GM23338 (cell line): ENCODE results near the gene ATXN7L1. TPM values are rescaled to one million over a fixed set of nuclear protein-coding genes. Genes with fewer than 3 reads are reported as not detected.

Experiments
- ATAC-seq: fragments of 200-7000 bp; cut with Tn5 transposase; 3 replicates; pipeline ENCODE4 v1.9.1; 2020
- DNase-seq: peaks from one replicate; pipeline ENCODE4 v3.0.0-alpha.2; 2015; ENCODE audit warnings: low spot score
- H2AFZ ChIP-seq: fragments of 200-600 bp; sonication (generic); 2 replicates; pipeline ENCODE4 v1.8.0; 2016; ENCODE audit warnings: antibody characterized with exemption, mild to moderate bottlenecking, moderate library complexity
- H3F3A ChIP-seq: fragments of 200-600 bp; sonication (generic); replicated peaks from 2 replicates; pipeline ENCODE4 v1.8.0; 2017; ENCODE audit warnings: antibody characterized with exemption, mixed run types, low read depth
- H3K27ac ChIP-seq: fragments of 200-600 bp; sonication (generic); 2 replicates; pipeline ENCODE4 v1.6.1; 2016; ENCODE audit warnings: low read depth
- H3K27me3 ChIP-seq: fragments of 200-600 bp; sonication (generic); 2 replicates; pipeline ENCODE4 v1.8.0; 2016; ENCODE audit warnings: mild to moderate bottlenecking, mixed run types, moderate library complexity; ENCODE audit not compliant: insufficient read depth
- H3K36me3 ChIP-seq: fragments of 200-600 bp; sonication (generic); 2 replicates; pipeline ENCODE4 v1.8.0; 2016; ENCODE audit warnings: mild to moderate bottlenecking; ENCODE audit not compliant: insufficient read depth
- H3K4me1 ChIP-seq: fragments of 200-600 bp; sonication (generic); 2 replicates; pipeline ENCODE4 v1.8.0; 2016; ENCODE audit warnings: mild to moderate bottlenecking, moderate library complexity; ENCODE audit not compliant: insufficient read depth
- H3K4me2 ChIP-seq: fragments of 200-600 bp; sonication (generic); 2 replicates; pipeline ENCODE4 v1.7.1; 2017; ENCODE audit warnings: mixed run types
- H3K4me3 ChIP-seq: fragments of 200-600 bp; sonication (generic); 2 replicates; pipeline ENCODE4 v1.6.1; 2016; ENCODE audit warnings: mixed run types
- H3K79me2 ChIP-seq: fragments of 200-600 bp; sonication (generic); replicated peaks from 2 replicates; pipeline ENCODE4 v1.8.0; 2017; ENCODE audit warnings: mild to moderate bottlenecking; ENCODE audit not compliant: insufficient read depth
- H3K9me2 ChIP-seq: fragments of 200-600 bp; sonication (generic); 2 replicates; pipeline ENCODE4 v1.8.0; 2017; ENCODE audit not compliant: insufficient read depth
- H4K20me1 ChIP-seq: fragments of 200-600 bp; sonication (generic); replicated peaks from 2 replicates; pipeline ENCODE4 v1.8.0; 2017; ENCODE audit warnings: mild to moderate bottlenecking; ENCODE audit not compliant: insufficient read depth
- H3K27ac Mint-ChIP-seq: 2 replicates; pipeline ENCODE4 v1.8.0; 2020; ENCODE audit warnings: inconsistent platforms, mild to moderate bottlenecking, moderate library complexity, mixed read lengths
- H3K27me3 Mint-ChIP-seq: 3 replicates; pipeline ENCODE4 v1.8.0; 2022; ENCODE audit warnings: low read depth, mild to moderate bottlenecking, moderate library complexity, mixed read lengths, inconsistent platforms; ENCODE audit not compliant: insufficient read depth, poor library complexity
- H3K36me3 Mint-ChIP-seq: 3 replicates; pipeline ENCODE4 v1.8.0; 2021; ENCODE audit warnings: low read depth, mild to moderate bottlenecking, inconsistent platforms, moderate library complexity, mixed read lengths
- H3K4me1 Mint-ChIP-seq: 3 replicates; pipeline ENCODE4 v1.8.0; 2020; ENCODE audit warnings: mild to moderate bottlenecking, inconsistent platforms, mixed read lengths
- H3K4me3 Mint-ChIP-seq: 3 replicates; pipeline ENCODE4 v1.8.0; 2021; ENCODE audit warnings: moderate library complexity, mild to moderate bottlenecking, inconsistent platforms, mixed read lengths
- H3K9me3 Mint-ChIP-seq: 3 replicates; pipeline ENCODE4 v1.8.0; 2020; ENCODE audit warnings: moderate library complexity, mild to moderate bottlenecking, inconsistent platforms, mixed read lengths
- CREB1 ChIP-seq: fragments of 250-450 bp; sonication (Bioruptor Pico); IDR thresholded peaks from 2 replicates; pipeline ENCODE4 v1.5.0; 2020; ENCODE audit warnings: low read depth, mild to moderate bottlenecking, moderate library complexity
- EZH2 ChIP-seq: fragments of 200-600 bp; sonication (generic); IDR thresholded peaks from one replicate; pipeline ENCODE4 v1.8.0; 2017; ENCODE audit warnings: antibody characterized with exemption, mild to moderate bottlenecking, low read depth; ENCODE audit not compliant: unreplicated experiment
- JUNB ChIP-seq: IDR thresholded peaks from one replicate; pipeline ENCODE4 v1.6.1; 2016; ENCODE audit warnings: antibody characterized with exemption; ENCODE audit not compliant: unreplicated experiment
- NANOG ChIP-seq: IDR thresholded peaks from 2 replicates; pipeline ENCODE4 v1.6.1; 2016; ENCODE audit warnings: antibody characterized with exemption, borderline replicate concordance
- POLR2AphosphoS5 ChIP-seq: IDR thresholded peaks from 2 replicates; pipeline ENCODE4 v1.6.1; 2016; ENCODE audit warnings: antibody characterized with exemption, low read depth
- STAT1 ChIP-seq: IDR thresholded peaks from one replicate; pipeline ENCODE4 v1.6.1; 2016; ENCODE audit warnings: antibody characterized with exemption; ENCODE audit not compliant: unreplicated experiment
- ZNF331 ChIP-seq: fragments of 250-450 bp; sonication (Bioruptor Pico); IDR thresholded peaks from 2 replicates; pipeline ENCODE4 v1.5.0; 2020; ENCODE audit warnings: low read depth, mild to moderate bottlenecking, moderate library complexity
- polyA plus RNA-seq: library from polyadenylated mRNA; unstranded; fragments of >200 nt; fragmentation: Nextera tagmentation; extraction: Ambion mirVana; gene quantifications from 2 replicates; pipeline ENCODE4 v1.2.1, GENCODE V29; 2016
- total RNA-seq: library from RNA; depleted of rRNA; stranded (reverse); fragments of >200 nt; shearing (Covaris generic); gene quantifications from 2 replicates; pipeline ENCODE4 v1.2.3, GENCODE V29; 2014
- TF ChIP-seq, protein P1 (sequence below): fragments of 250-450 bp; sonication (Bioruptor Pico); IDR thresholded peaks from 2 replicates; pipeline ENCODE4 v1.5.0; 2020; ENCODE audit warnings: mild to moderate bottlenecking, moderate library complexity
- TF ChIP-seq, protein P2 (sequence below), 2 experiments: fragments of 200-600 bp in 1 of 2; sonication (generic) in 1 of 2; conservative IDR thresholded peaks; 2 replicates each; pipeline versions ENCODE4 v1.5.1 to v1.6.1; 2016 to 2017; ENCODE audit warnings: antibody characterized with exemption in 2 of 2, low read depth in 2 of 2, mild to moderate bottlenecking in 2 of 2, moderate library complexity in 1 of 2
- TF ChIP-seq, protein P3 (sequence below): IDR thresholded peaks from one replicate; pipeline ENCODE4 v1.6.1; 2018; ENCODE audit warnings: antibody characterized with exemption; ENCODE audit not compliant: unreplicated experiment

ATXN7L1 gene
- total and polyA plus RNA-seq, 2 experiments from 2014 or later: 22.8 to 29.8 TPM

DNA sequence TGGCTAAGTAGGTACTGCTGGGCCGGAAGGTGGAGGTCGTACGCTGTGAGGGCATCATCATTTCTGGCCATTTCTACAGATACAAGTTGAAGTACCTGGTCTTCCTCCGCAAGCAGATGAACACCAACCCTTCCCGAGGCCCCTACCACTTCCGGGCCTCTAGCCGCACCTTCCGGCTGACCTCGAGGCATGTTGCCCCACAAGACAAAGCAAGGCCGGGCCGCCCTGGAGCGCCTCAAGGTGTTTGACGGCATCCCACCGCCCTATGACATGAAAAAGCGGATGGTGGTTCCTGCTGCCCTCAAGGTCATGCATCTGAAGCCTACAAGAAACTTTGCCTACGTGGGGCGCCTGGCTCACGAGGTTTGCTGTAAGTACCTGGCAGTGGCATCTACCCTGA, 56.8 kb downstream of the ATXN7L1 start:
- no peak overlapping the region for H3K4me2 ChIP-seq
- H3K4me1 ChIP-seq: peaks cover 19% of the 10 kb centered on the region
- H4K20me1 ChIP-seq: no peaks in the 10 kb centered on the region; the same call in 1 of the 2 replicates
- TF ChIP-seq STAT1 (no peak), JUNB (no peak), ZNF331 (CRISPR knock-in tag) (no peak)
- TF ChIP-seq, protein P1, sequence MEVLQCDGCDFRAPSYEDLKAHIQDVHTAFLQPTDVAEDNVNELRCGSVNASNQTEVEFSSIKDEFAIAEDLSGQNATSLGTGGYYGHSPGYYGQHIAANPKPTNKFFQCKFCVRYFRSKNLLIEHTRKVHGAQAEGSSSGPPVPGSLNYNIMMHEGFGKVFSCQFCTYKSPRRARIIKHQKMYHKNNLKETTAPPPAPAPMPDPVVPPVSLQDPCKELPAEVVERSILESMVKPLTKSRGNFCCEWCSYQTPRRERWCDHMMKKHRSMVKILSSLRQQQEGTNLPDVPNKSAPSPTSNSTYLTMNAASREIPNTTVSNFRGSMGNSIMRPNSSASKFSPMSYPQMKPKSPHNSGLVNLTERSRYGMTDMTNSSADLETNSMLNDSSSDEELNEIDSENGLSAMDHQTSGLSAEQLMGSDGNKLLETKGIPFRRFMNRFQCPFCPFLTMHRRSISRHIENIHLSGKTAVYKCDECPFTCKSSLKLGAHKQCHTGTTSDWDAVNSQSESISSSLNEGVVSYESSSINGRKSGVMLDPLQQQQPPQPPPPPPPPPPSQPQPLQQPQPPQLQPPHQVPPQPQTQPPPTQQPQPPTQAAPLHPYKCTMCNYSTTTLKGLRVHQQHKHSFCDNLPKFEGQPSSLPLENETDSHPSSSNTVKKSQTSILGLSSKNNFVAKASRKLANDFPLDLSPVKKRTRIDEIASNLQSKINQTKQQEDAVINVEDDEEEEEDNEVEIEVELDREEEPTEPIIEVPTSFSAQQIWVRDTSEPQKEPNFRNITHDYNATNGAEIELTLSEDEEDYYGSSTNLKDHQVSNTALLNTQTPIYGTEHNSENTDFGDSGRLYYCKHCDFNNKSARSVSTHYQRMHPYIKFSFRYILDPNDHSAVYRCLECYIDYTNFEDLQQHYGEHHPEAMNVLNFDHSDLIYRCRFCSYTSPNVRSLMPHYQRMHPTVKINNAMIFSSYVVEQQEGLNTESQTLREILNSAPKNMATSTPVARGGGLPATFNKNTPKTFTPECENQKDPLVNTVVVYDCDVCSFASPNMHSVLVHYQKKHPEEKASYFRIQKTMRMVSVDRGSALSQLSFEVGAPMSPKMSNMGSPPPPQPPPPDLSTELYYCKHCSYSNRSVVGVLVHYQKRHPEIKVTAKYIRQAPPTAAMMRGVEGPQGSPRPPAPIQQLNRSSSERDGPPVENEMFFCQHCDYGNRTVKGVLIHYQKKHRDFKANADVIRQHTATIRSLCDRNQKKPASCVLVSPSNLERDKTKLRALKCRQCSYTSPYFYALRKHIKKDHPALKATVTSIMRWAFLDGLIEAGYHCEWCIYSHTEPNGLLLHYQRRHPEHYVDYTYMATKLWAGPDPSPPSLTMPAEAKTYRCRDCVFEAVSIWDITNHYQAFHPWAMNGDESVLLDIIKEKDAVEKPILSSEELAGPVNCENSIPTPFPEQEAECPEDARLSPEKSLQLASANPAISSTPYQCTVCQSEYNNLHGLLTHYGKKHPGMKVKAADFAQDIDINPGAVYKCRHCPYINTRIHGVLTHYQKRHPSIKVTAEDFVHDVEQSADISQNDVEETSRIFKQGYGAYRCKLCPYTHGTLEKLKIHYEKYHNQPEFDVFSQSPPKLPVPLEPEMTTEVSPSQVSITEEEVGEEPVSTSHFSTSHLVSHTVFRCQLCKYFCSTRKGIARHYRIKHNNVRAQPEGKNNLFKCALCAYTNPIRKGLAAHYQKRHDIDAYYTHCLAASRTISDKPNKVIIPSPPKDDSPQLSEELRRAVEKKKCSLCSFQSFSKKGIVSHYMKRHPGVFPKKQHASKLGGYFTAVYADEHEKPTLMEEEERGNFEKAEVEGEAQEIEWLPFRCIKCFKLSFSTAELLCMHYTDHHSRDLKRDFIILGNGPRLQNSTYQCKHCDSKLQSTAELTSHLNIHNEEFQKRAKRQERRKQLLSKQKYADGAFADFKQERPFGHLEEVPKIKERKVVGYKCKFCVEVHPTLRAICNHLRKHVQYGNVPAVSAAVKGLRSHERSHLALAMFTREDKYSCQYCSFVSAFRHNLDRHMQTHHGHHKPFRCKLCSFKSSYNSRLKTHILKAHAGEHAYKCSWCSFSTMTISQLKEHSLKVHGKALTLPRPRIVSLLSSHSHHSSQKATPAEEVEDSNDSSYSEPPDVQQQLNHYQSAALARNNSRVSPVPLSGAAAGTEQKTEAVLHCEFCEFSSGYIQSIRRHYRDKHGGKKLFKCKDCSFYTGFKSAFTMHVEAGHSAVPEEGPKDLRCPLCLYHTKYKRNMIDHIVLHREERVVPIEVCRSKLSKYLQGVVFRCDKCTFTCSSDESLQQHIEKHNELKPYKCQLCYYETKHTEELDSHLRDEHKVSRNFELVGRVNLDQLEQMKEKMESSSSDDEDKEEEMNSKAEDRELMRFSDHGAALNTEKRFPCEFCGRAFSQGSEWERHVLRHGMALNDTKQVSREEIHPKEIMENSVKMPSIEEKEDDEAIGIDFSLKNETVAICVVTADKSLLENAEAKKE: no peak
- no peaks in the 10 kb centered on the region for H3K27me3 ChIP-seq
- Mint-ChIP-seq H3K27me3 (peaks cover 2% of the 10 kb centered on the region), H3K27ac (no peak overlapping the region), H3K4me1 (peaks cover 38% of the 10 kb centered on the region), H3K9me3 (no peaks in the 10 kb centered on the region), H3K36me3 (peaks cover 14% of the 10 kb centered on the region), H3K4me3 (no peak overlapping the region)
- H3K27ac ChIP-seq: no peak overlapping the region
- no peak overlapping the region for H2AFZ ChIP-seq
- no peak overlapping the region for H3K4me3 ChIP-seq
- DNase-seq (no peak), ATAC-seq (no peak)
- no peaks in the 10 kb centered on the region for H3K36me3 ChIP-seq
- H3K79me2 ChIP-seq: peaks cover 8% of the 10 kb centered on the region
- peaks cover 5% of the 10 kb centered on the region for H3K9me2 ChIP-seq
- H3F3A ChIP-seq: no peaks in the 10 kb centered on the region

DNA sequence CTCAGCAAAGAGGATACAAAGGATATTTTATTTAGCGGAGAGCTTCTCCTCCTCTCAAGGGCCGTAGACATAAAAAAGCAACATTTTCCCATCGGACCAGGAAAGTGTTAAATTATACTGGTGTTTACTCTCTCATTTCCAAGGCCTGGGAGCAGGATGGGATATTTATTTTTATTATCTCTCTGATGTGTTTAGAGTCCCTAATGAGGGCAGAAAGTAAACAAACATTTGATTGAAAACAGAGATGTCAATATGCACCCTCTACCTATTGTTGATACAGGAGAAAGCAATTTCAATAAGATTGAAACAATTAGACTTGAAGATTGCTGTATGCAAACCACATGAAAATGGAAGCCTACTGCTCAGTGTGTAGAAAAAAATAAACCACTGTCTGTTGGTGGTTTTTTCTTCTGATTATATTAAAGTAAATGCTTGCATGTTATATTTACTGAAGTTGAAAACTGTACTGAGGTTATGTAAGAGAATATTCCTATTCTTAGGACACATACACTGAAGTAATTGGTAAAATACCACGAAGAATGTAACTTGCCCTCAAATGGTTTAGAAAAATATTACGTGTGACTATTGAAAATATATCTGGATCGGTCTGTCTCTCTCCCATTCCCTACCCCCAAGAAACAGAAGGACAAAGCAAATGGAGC, 59.3 kb downstream of the ATXN7L1 start:
- H3K4me3 ChIP-seq: no peak overlapping the region
- peaks cover 14% of the 10 kb centered on the region for H3K36me3 Mint-ChIP-seq
- no peak overlapping the region for H3K27ac Mint-ChIP-seq
- no peaks in the 10 kb centered on the region for H3F3A ChIP-seq
- H3K27me3 ChIP-seq: no peaks in the 10 kb centered on the region
- no peak overlapping the region for H3K4me2 ChIP-seq
- H2AFZ ChIP-seq: no peak overlapping the region
- TF ChIP-seq, protein P2, sequence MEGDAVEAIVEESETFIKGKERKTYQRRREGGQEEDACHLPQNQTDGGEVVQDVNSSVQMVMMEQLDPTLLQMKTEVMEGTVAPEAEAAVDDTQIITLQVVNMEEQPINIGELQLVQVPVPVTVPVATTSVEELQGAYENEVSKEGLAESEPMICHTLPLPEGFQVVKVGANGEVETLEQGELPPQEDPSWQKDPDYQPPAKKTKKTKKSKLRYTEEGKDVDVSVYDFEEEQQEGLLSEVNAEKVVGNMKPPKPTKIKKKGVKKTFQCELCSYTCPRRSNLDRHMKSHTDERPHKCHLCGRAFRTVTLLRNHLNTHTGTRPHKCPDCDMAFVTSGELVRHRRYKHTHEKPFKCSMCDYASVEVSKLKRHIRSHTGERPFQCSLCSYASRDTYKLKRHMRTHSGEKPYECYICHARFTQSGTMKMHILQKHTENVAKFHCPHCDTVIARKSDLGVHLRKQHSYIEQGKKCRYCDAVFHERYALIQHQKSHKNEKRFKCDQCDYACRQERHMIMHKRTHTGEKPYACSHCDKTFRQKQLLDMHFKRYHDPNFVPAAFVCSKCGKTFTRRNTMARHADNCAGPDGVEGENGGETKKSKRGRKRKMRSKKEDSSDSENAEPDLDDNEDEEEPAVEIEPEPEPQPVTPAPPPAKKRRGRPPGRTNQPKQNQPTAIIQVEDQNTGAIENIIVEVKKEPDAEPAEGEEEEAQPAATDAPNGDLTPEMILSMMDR (conservative IDR thresholded peaks at IDR 0.05; ENCODE audit: low read depth in 2 of 2): no peak
- no peak for TF ChIP-seq CREB1
- no peak for TF ChIP-seq STAT1
- TF ChIP-seq NANOG: no peak
- TF ChIP-seq EZH2: no peak
- no peak for TF ChIP-seq POLR2AphosphoS5
- TF ChIP-seq, protein P3, sequence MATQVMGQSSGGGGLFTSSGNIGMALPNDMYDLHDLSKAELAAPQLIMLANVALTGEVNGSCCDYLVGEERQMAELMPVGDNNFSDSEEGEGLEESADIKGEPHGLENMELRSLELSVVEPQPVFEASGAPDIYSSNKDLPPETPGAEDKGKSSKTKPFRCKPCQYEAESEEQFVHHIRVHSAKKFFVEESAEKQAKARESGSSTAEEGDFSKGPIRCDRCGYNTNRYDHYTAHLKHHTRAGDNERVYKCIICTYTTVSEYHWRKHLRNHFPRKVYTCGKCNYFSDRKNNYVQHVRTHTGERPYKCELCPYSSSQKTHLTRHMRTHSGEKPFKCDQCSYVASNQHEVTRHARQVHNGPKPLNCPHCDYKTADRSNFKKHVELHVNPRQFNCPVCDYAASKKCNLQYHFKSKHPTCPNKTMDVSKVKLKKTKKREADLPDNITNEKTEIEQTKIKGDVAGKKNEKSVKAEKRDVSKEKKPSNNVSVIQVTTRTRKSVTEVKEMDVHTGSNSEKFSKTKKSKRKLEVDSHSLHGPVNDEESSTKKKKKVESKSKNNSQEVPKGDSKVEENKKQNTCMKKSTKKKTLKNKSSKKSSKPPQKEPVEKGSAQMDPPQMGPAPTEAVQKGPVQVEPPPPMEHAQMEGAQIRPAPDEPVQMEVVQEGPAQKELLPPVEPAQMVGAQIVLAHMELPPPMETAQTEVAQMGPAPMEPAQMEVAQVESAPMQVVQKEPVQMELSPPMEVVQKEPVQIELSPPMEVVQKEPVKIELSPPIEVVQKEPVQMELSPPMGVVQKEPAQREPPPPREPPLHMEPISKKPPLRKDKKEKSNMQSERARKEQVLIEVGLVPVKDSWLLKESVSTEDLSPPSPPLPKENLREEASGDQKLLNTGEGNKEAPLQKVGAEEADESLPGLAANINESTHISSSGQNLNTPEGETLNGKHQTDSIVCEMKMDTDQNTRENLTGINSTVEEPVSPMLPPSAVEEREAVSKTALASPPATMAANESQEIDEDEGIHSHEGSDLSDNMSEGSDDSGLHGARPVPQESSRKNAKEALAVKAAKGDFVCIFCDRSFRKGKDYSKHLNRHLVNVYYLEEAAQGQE: no peak
- no peak for TF ChIP-seq JUNB
- H3K4me1 Mint-ChIP-seq: peaks cover 28% of the 10 kb centered on the region
- peaks cover 2% of the 10 kb centered on the region for H3K27me3 Mint-ChIP-seq
- H3K4me1 ChIP-seq: peaks cover 19% of the 10 kb centered on the region
- ATAC-seq (no peak), DNase-seq (no peak)
- no peak overlapping the region for H3K27ac ChIP-seq
- no peaks in the 10 kb centered on the region; the same call in 1 of the 2 replicates for H4K20me1 ChIP-seq
- H3K4me3 Mint-ChIP-seq: no peak overlapping the region
- no peaks in the 10 kb centered on the region for H3K9me3 Mint-ChIP-seq
- H3K36me3 ChIP-seq: no peaks in the 10 kb centered on the region
- H3K79me2 ChIP-seq: peaks cover 3% of the 10 kb centered on the region; the same call in 1 of the 2 replicates
- peaks cover 5% of the 10 kb centered on the region for H3K9me2 ChIP-seq
